ENCODE measurements around the gene AOAH. TPM values are rescaled to one million over a fixed set of nuclear protein-coding genes. Genes with fewer than 3 reads are reported as not detected.

AOAH gene
- total and polyA plus RNA-seq, 12 donors, result 3.4 to 52.0 (median 13.6) TPM

DNA sequence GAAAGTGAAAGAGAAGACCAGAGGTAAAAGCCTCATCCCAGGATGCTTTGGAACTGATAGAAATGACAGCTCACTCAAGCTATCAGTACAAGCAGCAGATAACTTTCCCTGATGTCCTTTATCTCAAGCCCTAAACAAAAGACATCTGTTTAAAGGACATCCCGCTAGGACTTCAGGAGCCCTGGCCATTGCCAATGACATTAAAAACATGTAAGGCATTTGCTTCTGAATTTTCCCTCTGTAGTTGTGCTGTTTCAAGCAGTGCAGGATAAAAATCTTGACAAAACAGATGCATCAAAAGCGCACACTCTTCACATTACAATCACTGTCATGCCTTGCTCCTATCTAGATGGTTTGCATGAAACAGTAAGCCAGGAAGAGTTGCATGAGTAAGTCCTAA lies 159.8 kb downstream of the AOAH start:
- Histone ChIP-seq H3K36me3 (replicated peaks in 1 of 2) (no peaks in the 10 kb centered on the region), H3K9me3 (replicated peaks in 1 of 3) (no peaks in the 10 kb centered on the region), H3K4me3 (no peak overlapping the region), H3K27me3 (no peaks in the 10 kb centered on the region), H3K27ac (no peak overlapping the region), H3K4me1 (replicated peaks in 1 of 2) (peaks cover 8 to 14% of the 10 kb centered on the region in 2 donors)
- 69 to 88% (median 79%) methylated on average over 2 of the region's 2 CpGs for WGBS, 4 donors
- intact Hi-C loops (cut with DNase I), result no loop called here
- no peak for TF ChIP-seq POLR2A (IDR thresholded peaks at IDR 0.05)
- TF ChIP-seq, protein P1, sequence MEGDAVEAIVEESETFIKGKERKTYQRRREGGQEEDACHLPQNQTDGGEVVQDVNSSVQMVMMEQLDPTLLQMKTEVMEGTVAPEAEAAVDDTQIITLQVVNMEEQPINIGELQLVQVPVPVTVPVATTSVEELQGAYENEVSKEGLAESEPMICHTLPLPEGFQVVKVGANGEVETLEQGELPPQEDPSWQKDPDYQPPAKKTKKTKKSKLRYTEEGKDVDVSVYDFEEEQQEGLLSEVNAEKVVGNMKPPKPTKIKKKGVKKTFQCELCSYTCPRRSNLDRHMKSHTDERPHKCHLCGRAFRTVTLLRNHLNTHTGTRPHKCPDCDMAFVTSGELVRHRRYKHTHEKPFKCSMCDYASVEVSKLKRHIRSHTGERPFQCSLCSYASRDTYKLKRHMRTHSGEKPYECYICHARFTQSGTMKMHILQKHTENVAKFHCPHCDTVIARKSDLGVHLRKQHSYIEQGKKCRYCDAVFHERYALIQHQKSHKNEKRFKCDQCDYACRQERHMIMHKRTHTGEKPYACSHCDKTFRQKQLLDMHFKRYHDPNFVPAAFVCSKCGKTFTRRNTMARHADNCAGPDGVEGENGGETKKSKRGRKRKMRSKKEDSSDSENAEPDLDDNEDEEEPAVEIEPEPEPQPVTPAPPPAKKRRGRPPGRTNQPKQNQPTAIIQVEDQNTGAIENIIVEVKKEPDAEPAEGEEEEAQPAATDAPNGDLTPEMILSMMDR (IDR thresholded peaks at IDR 0.05), result no peak
- DNase-seq, result no peak

DNA sequence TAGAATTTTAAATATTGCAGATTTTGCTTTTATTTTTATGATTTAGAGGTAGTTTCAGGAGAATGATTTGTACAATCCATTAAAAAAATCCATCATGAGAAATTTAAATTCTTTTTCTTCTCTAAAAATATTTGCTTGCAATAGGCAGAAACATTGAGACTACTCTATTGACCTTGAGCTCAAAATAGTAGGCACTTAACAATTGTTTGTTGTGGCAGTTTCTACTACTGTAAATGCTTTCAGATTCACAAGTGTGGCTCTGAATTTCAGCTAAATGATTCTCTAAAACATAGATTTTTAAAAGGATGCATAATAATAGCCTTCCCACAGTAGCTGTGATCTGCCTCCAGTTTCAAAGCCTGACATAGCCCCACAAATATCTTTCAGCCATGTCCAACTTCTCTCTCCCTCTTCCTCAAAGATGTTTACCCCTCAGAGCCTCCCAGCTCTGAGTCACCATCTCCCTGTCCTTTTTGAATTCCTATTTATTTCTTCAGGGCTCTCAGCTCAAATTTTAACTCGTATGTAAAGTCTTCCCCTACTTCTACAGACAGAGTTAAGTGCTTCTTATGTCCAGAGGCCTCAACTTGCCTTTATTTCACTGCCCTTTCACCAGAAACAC lies 160.5 kb downstream of the AOAH start:
- 24 to 29% (median 25%) methylated on average over 1 of the region's 1 CpG for WGBS, 4 donors
- H3K27ac ChIP-seq, result peak overlapping the region in 1 of 5 donors; percentile 14

GRCh38 chr7:36562121-36562520 lies 162.2 kb downstream of the AOAH start:
- no peaks in the 10 kb centered on the region for H3K27me3 ChIP-seq
- H3K9me3 ChIP-seq (replicated peaks in 1 of 3), result no peaks in the 10 kb centered on the region
- no peak overlapping the region for H3K27ac ChIP-seq
- H3K36me3 ChIP-seq (replicated peaks in 1 of 2), result no peaks in the 10 kb centered on the region
- H3K4me1 ChIP-seq (replicated peaks in 1 of 2), result peaks cover 8 to 14% of the 10 kb centered on the region in 2 donors
- 65 to 80% (median 67%) methylated on average over 2 of the region's 2 CpGs for WGBS, 4 donors
- no peak overlapping the region for H3K4me3 ChIP-seq
- intact Hi-C loops (cut with DNase I), result no loop called here
- DNase-seq, result no peak
- no peak for TF ChIP-seq POLR2A (IDR thresholded peaks at IDR 0.05)
- TF ChIP-seq, protein P1 (IDR thresholded peaks at IDR 0.05), result no peak

More for the DNA sequence above, 160.5 kb downstream of the AOAH start:
- no peak for DNase-seq
- intact Hi-C loops (cut with DNase I), result no loop called here
- TF ChIP-seq, protein P1 (IDR thresholded peaks at IDR 0.05), result no peak
- no peak for TF ChIP-seq POLR2A (IDR thresholded peaks at IDR 0.05)
- H3K9me3 ChIP-seq (replicated peaks in 1 of 3), result no peaks in the 10 kb centered on the region
- H3K4me3 ChIP-seq, result no peak overlapping the region
- H3K4me1 ChIP-seq (replicated peaks in 1 of 2), result peaks cover 8 to 14% of the 10 kb centered on the region in 2 donors
- H3K27me3 ChIP-seq, result no peaks in the 10 kb centered on the region
- no peaks in the 10 kb centered on the region for H3K36me3 ChIP-seq (replicated peaks in 1 of 2)

GRCh38 chr7:36549029-36549428 lies 175.3 kb downstream of the AOAH start:
- Histone ChIP-seq H3K4me1 (replicated peaks in 1 of 2) (no peaks in the 10 kb centered on the region), H3K4me3 (no peak overlapping the region), H3K9me3 (replicated peaks in 1 of 3) (no peaks in the 10 kb centered on the region), H3K27me3 (no peaks in the 10 kb centered on the region), H3K27ac (no peak overlapping the region), H3K36me3 (replicated peaks in 1 of 2) (no peaks in the 10 kb centered on the region)
- WGBS, 4 donors, result 83 to 90% (median 86%) methylated on average over 2 of the region's 2 CpGs
- intact Hi-C loops (cut with DNase I), result no loop called here
- TF ChIP-seq, protein P1 (IDR thresholded peaks at IDR 0.05), result no peak
- no peak for TF ChIP-seq POLR2A (IDR thresholded peaks at IDR 0.05)
- no peak for DNase-seq

All from adrenal gland (tissue), 12 donors.